Measurements from ENCODE around the gene CARTPT. TPM values are rescaled to one million over a fixed set of nuclear protein-coding genes. Genes with fewer than 3 reads are reported as not detected.
A peak's percentile ranks its signal among the peaks of the same experiment; 100 is the strongest.

The CARTPT gene
- total and polyA plus RNA-seq, 2 of the 8 experiments (the other 6 are each of a cell fraction or from before 2014, with no cell fraction given) = not detected

- no peak overlapping the region for H2BK120ac ChIP-seq (replicated peaks; ENCODE audit: low read depth, low read length)
- no peaks in the 10 kb centered on the region for H3K4me1 ChIP-seq (replicated peaks in 1 of 4; ENCODE audit: control insufficient read depth in 3 of 4, insufficient read depth in 4 of 4, low read length in 3 of 4)
- H3K27ac ChIP-seq (ENCODE audit: low read depth, low read length) = no peak overlapping the region
- H3K14ac ChIP-seq (ENCODE audit: insufficient read length) = no peak overlapping the region
- 89% methylated on average over 7 of the region's 7 CpGs; no CpG with 5 or more reads in 1 of the 2 experiments for WGBS, 2 experiments (ENCODE audit: extremely low coverage in 1 of 2, insufficient coverage in 1 of 2, insufficient read length in 1 of 2, insufficient replicate concordance in 2 of 2, low coverage in 1 of 2, low lambda C conversion rate in 2 of 2, missing lambda C conversion rate in 1 of 2)
- no peaks in the 10 kb centered on the region for H3K9me3 ChIP-seq (ENCODE audit: insufficient read depth in 2 of 2, low read depth in 1 of 2, low read length in 1 of 2)
- H3K18ac ChIP-seq (ENCODE audit: extremely low read depth, low read length) = no peak overlapping the region
- H4K20me1 ChIP-seq (replicated peaks in 1 of 2; ENCODE audit: control insufficient read depth in 1 of 2, insufficient read depth in 2 of 2, low read length in 2 of 2) = no peaks in the 10 kb centered on the region
- no peak overlapping the region for H2BK15ac ChIP-seq (ENCODE audit: low read length)
- no peak overlapping the region for H3K4me3 ChIP-seq (ENCODE audit: extremely low read depth in 1 of 4, insufficient read depth in 2 of 4, low read depth in 3 of 4, low read length in 4 of 4)
- H2BK12ac ChIP-seq (ENCODE audit: low read depth, low read length) = no peak overlapping the region
- H3K36me3 ChIP-seq (ENCODE audit: control insufficient read depth in 2 of 4, insufficient read depth in 4 of 4, low read length in 3 of 4) = no peaks in the 10 kb centered on the region
- H4K91ac ChIP-seq (replicated peaks; ENCODE audit: insufficient read length, low read length) = no peak overlapping the region
- H2AK5ac ChIP-seq (ENCODE audit: low read depth, low read length) = no peak overlapping the region
- no peak overlapping the region for H2BK20ac ChIP-seq (ENCODE audit: low read length)
- DNase-seq (ENCODE audit: low read depth in 1 of 2, low spot score in 2 of 2) (no peak), FAIRE-seq (no peak)
- H3K23me2 ChIP-seq (ENCODE audit: low read depth, low read length) = no peaks in the 10 kb centered on the region
- no peak overlapping the region for H3K4me2 ChIP-seq (ENCODE audit: insufficient read depth in 1 of 2, low read depth in 2 of 2, low read length in 2 of 2)
- no peaks in the 10 kb centered on the region for H3K27me3 ChIP-seq (replicated peaks in 1 of 4; ENCODE audit: control insufficient read depth in 3 of 4, extremely low read depth in 1 of 4, insufficient read depth in 3 of 4, low read length in 3 of 4)
- no peak overlapping the region for H4K8ac ChIP-seq (ENCODE audit: extremely low read depth, insufficient read depth, low read length)
- CTCF ChIA-PET (ENCODE audit: partially characterized antibody) = no interaction called here
- no peak overlapping the region for H3K4ac ChIP-seq (replicated peaks; ENCODE audit: insufficient read length, low read depth, low read length)
- H3K23ac ChIP-seq (ENCODE audit: insufficient read length) = no peak overlapping the region
- no peaks in the 10 kb centered on the region for H3K79me2 ChIP-seq (ENCODE audit: control insufficient read depth in 1 of 2, insufficient read depth in 2 of 2, low read length in 2 of 2)
- no peak overlapping the region for H2BK5ac ChIP-seq (ENCODE audit: low read depth, low read length)
- no peak overlapping the region for H3K56ac ChIP-seq (replicated peaks; ENCODE audit: insufficient read length, low read depth, low read length)
- no peak overlapping the region for H3K9ac ChIP-seq (replicated peaks in 1 of 4; ENCODE audit: extremely low read depth in 1 of 4, low read depth in 3 of 4, low read length in 3 of 4)
- POLR2A ChIA-PET (ENCODE audit: partially characterized antibody) = no interaction called here
- no peaks in the 10 kb centered on the region for H3K79me1 ChIP-seq (ENCODE audit: low read depth, low read length)
- H4K5ac ChIP-seq (ENCODE audit: insufficient read length, low read depth, low read length) = no peak overlapping the region
- H2AFZ ChIP-seq (ENCODE audit: low read length) = 0 out of 2 replicates have a peak overlapping the region, but pooled peaks have one; percentile 12
- no peak for TF ChIP-seq EGR1 (IDR thresholded peaks at IDR 0.05; ENCODE audit: borderline replicate concordance, low read depth, low read length)
- TF ChIP-seq POLR2AphosphoS5 (IDR thresholded peaks at IDR 0.05; ENCODE audit: low read depth, low read length) = no peak
- TF ChIP-seq MAFK (IDR thresholded peaks at IDR 0.05; ENCODE audit: low read depth, low read length) = no peak
- TF ChIP-seq SP1 (IDR thresholded peaks at IDR 0.05; ENCODE audit: low read depth, low read length) = no peak
- TF ChIP-seq POU5F1 (IDR thresholded peaks at IDR 0.05; ENCODE audit: low read depth, low read length) = no peak
- no peak for TF ChIP-seq TEAD4 (IDR thresholded peaks at IDR 0.05; ENCODE audit: low read depth, low read length)
- TF ChIP-seq TBP (IDR thresholded peaks at IDR 0.05; ENCODE audit: low read depth, low read length) = no peak
- no peak for TF ChIP-seq SP2 (IDR thresholded peaks at IDR 0.05; ENCODE audit: low read length)
- no peak for TF ChIP-seq JUN (IDR thresholded peaks at IDR 0.05; ENCODE audit: low read depth, low read length)
- no peak for TF ChIP-seq CTCF (IDR thresholded peaks at IDR 0.05; ENCODE audit: control extremely low read depth in 1 of 3, insufficient read depth in 1 of 3, low read depth in 1 of 3, low read length in 3 of 3)
- TF ChIP-seq GTF2F1 (IDR thresholded peaks at IDR 0.05; ENCODE audit: borderline replicate concordance, low read depth, low read length) = no peak
- no peak for TF ChIP-seq RFX5 (IDR thresholded peaks at IDR 0.05; ENCODE audit: borderline replicate concordance, low read depth, low read length)
- TF ChIP-seq YY1 (IDR thresholded peaks at IDR 0.05; ENCODE audit: low read depth, low read length) = no peak
Observed at GRCh38 chr5:71737931-71738539, 19.0 kb downstream of the CARTPT start.

Measured in H1 (cell line).